Chondrocyte (in vitro differentiated cells): Measurements from ENCODE around the gene ZSCAN16. TPM values are rescaled to one million over a fixed set of nuclear protein-coding genes. Genes with fewer than 3 reads are reported as not detected.
"Not testable (repeated sequence)": the region's sequence is repeated elsewhere in the genome, so short reads cannot be mapped to it uniquely, and the experiment has no call there.

Experiments
- DNase-seq: peaks from one replicate; pipeline ENCODE4 v3.0.0; 2021; ENCODE audit warnings: mixed read lengths, low spot score
- H3K27ac Mint-ChIP-seq: one replicate; pipeline ENCODE4 v1.8.0; 2021; ENCODE audit warnings: mild to moderate bottlenecking, moderate library complexity, mixed read lengths; ENCODE audit not compliant: unreplicated experiment
- H3K27me3 Mint-ChIP-seq: 2 replicates; pipeline ENCODE4 v1.8.0; 2021; ENCODE audit warnings: low read depth, mixed read lengths
- H3K36me3 Mint-ChIP-seq: 2 replicates; pipeline ENCODE4 v1.8.0; 2021; ENCODE audit warnings: low read depth, mixed read lengths
- H3K4me1 Mint-ChIP-seq: 2 replicates; pipeline ENCODE4 v1.8.0; 2021; ENCODE audit warnings: low read depth, mild to moderate bottlenecking, mixed read lengths
- H3K4me3 Mint-ChIP-seq: one replicate; pipeline ENCODE4 v1.8.0; 2021; ENCODE audit warnings: mild to moderate bottlenecking, moderate library complexity, mixed read lengths; ENCODE audit not compliant: unreplicated experiment
- H3K9me3 Mint-ChIP-seq: 2 replicates; pipeline ENCODE4 v1.8.0; 2021; ENCODE audit warnings: low read depth, mixed read lengths
- CTCF ChIP-seq: fragments of 200-600 bp; sonication (generic); IDR thresholded peaks from 2 replicates; pipeline ENCODE4 v1.5.0; 2021; ENCODE audit warnings: antibody characterized with exemption, mild to moderate bottlenecking, moderate library complexity
- total RNA-seq: library from RNA; stranded (reverse); gene quantifications from 3 replicates; pipeline ENCODE4 v1.2.1, GENCODE V29; 2021

The ZSCAN16 gene
- total RNA-seq, 1 donor from 2014 or later: 3.0 TPM

GRCh38 chr6:28081486-28081751 lies 43.0 kb upstream of the ZSCAN16 start:
- peaks cover 11% of the 10 kb centered on the region for H3K4me1 Mint-ChIP-seq
- DNase-seq: no peak
- H3K9me3 Mint-ChIP-seq: no peaks in the 10 kb centered on the region
- H3K27ac Mint-ChIP-seq: peak overlapping the region; percentile 98
- peak overlapping the region; percentile 96 for H3K4me3 Mint-ChIP-seq
- TF ChIP-seq CTCF: no peak
- no peaks in the 10 kb centered on the region for H3K36me3 Mint-ChIP-seq
- H3K27me3 Mint-ChIP-seq: no peaks in the 10 kb centered on the region

GRCh38 chr6:28082939-28083338 lies 41.5 kb upstream of the ZSCAN16 start:
- H3K4me3 Mint-ChIP-seq: no peak overlapping the region
- peaks cover 4% of the 10 kb centered on the region for H3K36me3 Mint-ChIP-seq
- no peaks in the 10 kb centered on the region for H3K27me3 Mint-ChIP-seq
- no peak for TF ChIP-seq CTCF
- H3K4me1 Mint-ChIP-seq: peaks cover 11% of the 10 kb centered on the region
- H3K27ac Mint-ChIP-seq: no peak overlapping the region
- DNase-seq: no peak
- H3K9me3 Mint-ChIP-seq: peaks cover 5% of the 10 kb centered on the region

- Mint-ChIP-seq H3K9me3 (peaks cover 35% of the 10 kb centered on the region), H3K4me1 (no peaks in the 10 kb centered on the region), H3K36me3 (peaks cover 19% of the 10 kb centered on the region), H3K27me3 (peaks cover 2% of the 10 kb centered on the region), H3K27ac (no peak overlapping the region), H3K4me3 (no peak overlapping the region)
- TF ChIP-seq CTCF: no peak
- no peak for DNase-seq
These were observed 35.4 kb upstream of the ZSCAN16 start for GRCh38 chr6:28089054-28089453.

GRCh38 chr6:28090917-28091586 lies 33.4 kb upstream of the ZSCAN16 start:
- DNase-seq: no peak
- H3K27ac Mint-ChIP-seq: no peak overlapping the region
- H3K4me1 Mint-ChIP-seq: no peaks in the 10 kb centered on the region
- H3K36me3 Mint-ChIP-seq: peaks cover 19% of the 10 kb centered on the region
- peaks cover 2% of the 10 kb centered on the region for H3K27me3 Mint-ChIP-seq
- H3K4me3 Mint-ChIP-seq: no peak overlapping the region
- peaks cover 35% of the 10 kb centered on the region for H3K9me3 Mint-ChIP-seq
- no peak for TF ChIP-seq CTCF

- not testable (repeated sequence) for H3K9me3 Mint-ChIP-seq, H3K4me1 Mint-ChIP-seq, H3K27me3 Mint-ChIP-seq, H3K27ac Mint-ChIP-seq, DNase-seq, H3K36me3 Mint-ChIP-seq, H3K4me3 Mint-ChIP-seq
These were observed 22.2 kb upstream of the ZSCAN16 start for GRCh38 chr6:28102222-28102621.

GRCh38 chr6:28102699-28103098 lies 21.7 kb upstream of the ZSCAN16 start:
- H3K36me3 Mint-ChIP-seq, H3K9me3 Mint-ChIP-seq, H3K4me1 Mint-ChIP-seq, H3K27ac Mint-ChIP-seq, DNase-seq, H3K4me3 Mint-ChIP-seq, H3K27me3 Mint-ChIP-seq: not testable (repeated sequence)
